ENCODE data around the gene EFS. TPM values are rescaled to one million over a fixed set of nuclear protein-coding genes. Genes with fewer than 3 reads are reported as not detected.

Gene EFS
- total RNA-seq, 2 experiments from 2014 or later, result not detected

DNA sequence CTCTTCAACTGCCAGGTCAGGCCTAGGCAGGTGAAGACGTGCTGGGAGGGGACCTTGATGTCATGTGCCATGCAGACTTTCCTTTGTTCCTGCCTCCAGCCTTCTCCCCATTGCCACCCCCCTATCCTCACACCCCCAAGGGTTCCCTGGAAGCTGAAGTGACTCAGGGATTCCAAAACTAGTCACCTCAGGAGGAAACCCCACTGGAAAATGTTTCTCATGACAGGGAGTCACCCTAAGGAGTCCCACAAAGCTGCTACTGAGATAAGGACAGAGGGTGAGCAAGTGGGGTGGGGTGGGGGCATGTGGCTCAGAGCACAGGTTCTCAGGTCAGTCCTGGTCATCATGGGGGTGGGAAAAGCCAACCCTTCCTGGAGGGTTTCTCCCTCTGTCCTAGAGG, 5.2 kb upstream of the EFS start:
- no peak overlapping the region for H3K27ac Mint-ChIP-seq
- CTCF ChIA-PET, result interaction anchor here (1.2 to 3.9 kb wide), 5 partner anchors 9 to 43 kb away, joined by 3 to 27 read pairs (median 4); no protein-coding TSS in a partner anchor
- no peak overlapping the region for H3K4me3 Mint-ChIP-seq
- peaks cover 11% of the 10 kb centered on the region for H3K27me3 Mint-ChIP-seq
- no peaks in the 10 kb centered on the region for H3K9me3 Mint-ChIP-seq
- no peak for DNase-seq
- POLR2A ChIA-PET, result no interaction called here
- TF ChIP-seq CTCF (IDR thresholded peaks at IDR 0.05), result no peak
- ATAC-seq, result no peak
- H3K4me1 Mint-ChIP-seq (ENCODE audit: low read depth), result no peaks in the 10 kb centered on the region
- no peaks in the 10 kb centered on the region for H3K36me3 Mint-ChIP-seq (ENCODE audit: low read depth)
- intact Hi-C loops (cut with micrococcal nuclease), result no loop called here

GRCh38 chr14:23366426-23366921, 1.5 kb upstream of the EFS start:
- no peaks in the 10 kb centered on the region for H3K9me3 Mint-ChIP-seq
- POLR2A ChIA-PET, result no interaction called here
- H3K27ac Mint-ChIP-seq, result no peak overlapping the region
- no peak for DNase-seq
- no peaks in the 10 kb centered on the region for H3K36me3 Mint-ChIP-seq (ENCODE audit: low read depth)
- ATAC-seq, result no peak
- intact Hi-C loops (cut with micrococcal nuclease), result no loop called here
- H3K4me3 Mint-ChIP-seq, result no peak overlapping the region
- H3K4me1 Mint-ChIP-seq (ENCODE audit: low read depth), result no peaks in the 10 kb centered on the region
- TF ChIP-seq CTCF (IDR thresholded peaks at IDR 0.05), result no peak
- peaks cover 25% of the 10 kb centered on the region for H3K27me3 Mint-ChIP-seq
- CTCF ChIA-PET, result no interaction called here

DNA sequence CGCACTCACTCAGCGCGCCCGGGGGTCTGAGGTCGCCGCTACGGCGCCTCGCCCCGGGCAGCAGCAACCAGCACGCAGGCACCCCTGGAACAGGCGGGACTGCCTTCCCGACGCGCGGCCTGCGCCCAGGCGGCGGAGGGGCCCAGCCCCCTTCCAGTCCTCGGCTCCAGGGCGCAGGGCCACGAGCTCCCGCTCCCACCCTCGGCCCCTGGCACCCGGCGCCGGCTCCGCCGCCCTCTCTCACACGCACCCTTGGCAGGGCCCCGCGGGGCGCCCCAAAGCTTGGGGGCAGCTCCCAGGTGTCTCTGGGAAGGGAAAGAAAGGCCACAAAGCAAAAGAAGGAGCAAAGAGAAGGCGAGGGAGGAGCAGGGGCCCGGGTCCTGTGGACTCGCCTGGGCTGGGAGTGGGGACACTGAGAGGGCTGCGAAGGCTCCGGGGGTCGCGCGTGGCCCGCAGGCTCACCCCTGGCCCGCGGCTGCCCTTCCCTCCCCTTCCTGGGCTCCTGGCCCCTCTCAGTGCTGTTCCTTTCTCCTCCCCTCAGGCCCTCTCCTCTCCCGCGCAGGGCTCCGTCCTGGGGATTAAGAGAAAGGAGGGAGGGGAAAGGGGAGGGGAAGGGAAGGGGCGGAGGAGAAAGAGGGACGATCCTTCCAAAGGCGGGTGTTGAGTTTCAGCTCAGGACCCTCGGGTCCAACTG, 907 bp upstream of the EFS start:
- Mint-ChIP-seq H3K9me3 (no peaks in the 10 kb centered on the region), H3K27me3 (peaks cover 25% of the 10 kb centered on the region), H3K27ac (no peak overlapping the region), H3K4me3 (no peak overlapping the region), H3K36me3 (ENCODE audit: low read depth) (no peaks in the 10 kb centered on the region), H3K4me1 (ENCODE audit: low read depth) (no peaks in the 10 kb centered on the region)
- intact Hi-C loops (cut with micrococcal nuclease), result no loop called here
- ATAC-seq, result no peak
- CTCF ChIA-PET, result no interaction called here
- POLR2A ChIA-PET, result no interaction called here
- no peak for TF ChIP-seq CTCF (IDR thresholded peaks at IDR 0.05)
- no peak for DNase-seq

DNA sequence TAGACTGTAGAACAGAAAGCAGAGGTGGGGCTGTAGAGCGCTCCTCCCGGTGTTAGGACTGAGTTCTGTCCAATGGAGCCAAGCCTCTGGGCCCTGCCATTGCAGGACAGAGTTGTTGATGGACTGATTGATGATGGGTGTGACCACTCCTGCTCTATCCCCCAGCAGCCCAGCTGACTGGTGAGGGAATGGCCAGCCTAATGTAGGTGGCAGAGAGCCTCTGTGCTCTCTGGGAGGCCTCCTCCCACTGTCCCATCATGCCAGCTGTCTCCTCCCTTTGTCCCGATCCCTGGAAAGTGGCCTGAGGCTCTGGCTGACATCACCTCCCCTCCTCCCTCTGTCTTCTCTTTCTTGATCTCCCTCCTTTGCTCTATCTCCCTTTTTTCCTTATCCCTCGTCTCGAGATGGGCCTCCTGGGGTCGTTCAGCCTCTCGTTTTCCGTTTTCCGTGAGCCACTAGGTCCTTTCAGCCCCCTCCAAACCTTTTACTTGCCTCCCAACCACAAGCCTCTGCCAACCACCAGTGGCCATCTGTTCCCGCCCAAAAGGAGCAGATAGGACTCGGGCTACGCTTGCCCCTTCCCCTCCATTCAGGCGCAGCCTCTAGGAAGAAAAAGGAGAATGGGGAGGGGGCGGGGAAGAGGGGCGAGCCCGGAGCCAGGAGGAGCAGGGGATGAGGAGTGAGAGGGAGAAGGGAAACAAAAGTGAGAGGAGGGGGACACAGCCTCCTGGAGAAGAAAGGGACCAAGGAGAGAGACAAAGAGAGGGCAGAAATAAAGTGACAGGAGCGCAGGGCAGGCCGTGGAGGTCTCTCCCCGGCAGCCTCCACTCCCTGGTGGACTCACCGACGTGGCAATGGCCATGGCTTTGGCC, 572 bp downstream of the EFS start:
- intact Hi-C loops (cut with micrococcal nuclease), result no loop called here

More for the DNA sequence above, 572 bp downstream of the EFS start:
- Mint-ChIP-seq H3K27ac (no peak overlapping the region), H3K9me3 (no peaks in the 10 kb centered on the region), H3K4me3 (no peak overlapping the region), H3K27me3 (peaks cover 25% of the 10 kb centered on the region), H3K4me1 (ENCODE audit: low read depth) (no peaks in the 10 kb centered on the region), H3K36me3 (ENCODE audit: low read depth) (no peaks in the 10 kb centered on the region)
- CTCF ChIA-PET, result interaction anchor here (0.9 to 1.1 kb wide), 2 partner anchors 16 to 37 kb away, joined by 3 read pairs; no protein-coding TSS in a partner anchor
- ATAC-seq (no peak), DNase-seq (no peak)
- POLR2A ChIA-PET, result interaction anchor here (1.2 kb wide), 1 partner anchor 11 kb away, joined by 3 read pairs; no protein-coding TSS in a partner anchor
- no peak for TF ChIP-seq CTCF (IDR thresholded peaks at IDR 0.05)

Data from activated CD8-positive, alpha-beta T cell treated with anti-CD3 and anti-CD28 coated beads for 36 hours (primary cell).